HG03097 (cell line): ENCODE measurements around the gene ST8SIA5.

Source experiments
- ATAC-seq: cut with Tn5 transposase; IDR thresholded peaks from one replicate; pipeline ENCODE4 v1.9.1; 2021; ENCODE audit not compliant: unreplicated experiment, low FRiP score

The ST8SIA5 gene

DNA sequence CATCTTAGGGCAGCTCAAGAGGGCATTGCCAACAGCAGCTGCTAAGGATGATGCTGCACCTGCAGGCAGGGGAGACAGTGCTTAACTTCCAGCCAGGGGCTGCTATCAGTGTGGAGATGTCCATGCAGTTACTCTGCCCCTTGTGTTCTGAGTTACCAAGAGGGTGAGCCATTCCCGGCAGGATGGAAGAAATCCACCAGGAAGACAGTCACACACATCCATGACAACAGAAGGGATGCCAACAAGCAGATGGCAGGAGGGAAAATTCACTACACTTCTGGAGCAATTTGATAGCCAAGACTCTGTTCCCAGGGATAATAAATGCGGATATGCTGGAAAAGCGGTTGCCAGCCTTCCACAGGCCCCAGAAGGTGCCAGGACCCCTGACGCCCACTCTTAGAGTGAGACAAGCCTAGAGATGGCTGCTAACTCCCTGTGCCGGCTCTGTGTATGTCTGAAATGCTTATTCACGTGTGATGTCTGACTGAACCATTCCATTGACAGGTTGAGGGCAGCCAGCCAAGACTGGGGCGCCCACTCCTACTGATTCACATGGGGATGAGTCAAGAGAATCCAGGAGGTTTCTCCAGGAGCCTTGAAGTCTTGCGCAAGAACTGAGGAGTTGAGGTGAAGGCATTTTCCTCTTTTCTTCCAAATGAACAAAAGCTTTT lies 124.3 kb downstream of the ST8SIA5 start:
- ATAC-seq = no peak

DNA sequence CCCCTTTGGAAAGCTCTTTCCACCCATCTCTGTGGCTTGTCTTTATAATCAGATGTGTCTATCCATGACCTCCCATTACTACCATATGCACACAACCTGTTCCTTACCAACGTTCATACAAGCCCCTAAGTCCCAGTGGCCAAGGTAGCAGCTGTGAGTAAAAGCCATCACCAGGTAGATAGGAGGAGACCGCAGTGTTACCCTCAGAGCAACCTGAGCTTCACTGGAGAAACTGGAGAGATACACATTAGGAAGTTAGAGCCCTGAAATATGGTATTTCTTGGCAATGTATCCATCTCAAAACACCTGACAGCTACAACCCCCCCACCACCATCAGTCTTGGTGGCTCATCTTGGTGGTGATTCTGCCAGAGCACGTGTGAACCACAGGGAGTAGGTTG lies 125.9 kb downstream of the ST8SIA5 start:
- ATAC-seq = no peak

DNA sequence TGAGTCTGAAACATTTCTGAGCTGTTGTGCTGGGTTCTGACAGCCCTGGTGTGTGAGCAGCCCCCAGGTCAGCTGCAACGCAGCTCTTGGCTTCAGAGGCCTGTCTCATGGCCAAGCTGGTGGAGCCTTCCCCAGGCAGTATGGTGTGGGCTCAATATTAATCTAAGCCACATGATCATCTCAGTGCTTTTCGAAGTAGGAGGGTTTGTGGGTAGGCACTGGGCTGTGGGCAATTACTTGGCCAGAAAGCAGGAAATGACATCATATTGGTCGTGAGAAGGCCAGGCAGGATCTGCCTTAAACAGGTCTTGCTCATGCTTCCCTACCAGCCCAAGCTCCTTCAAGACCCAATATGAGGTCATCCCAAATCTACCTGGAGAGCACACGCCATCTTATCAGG lies 126.7 kb downstream of the ST8SIA5 start:
- ATAC-seq = no peak

DNA sequence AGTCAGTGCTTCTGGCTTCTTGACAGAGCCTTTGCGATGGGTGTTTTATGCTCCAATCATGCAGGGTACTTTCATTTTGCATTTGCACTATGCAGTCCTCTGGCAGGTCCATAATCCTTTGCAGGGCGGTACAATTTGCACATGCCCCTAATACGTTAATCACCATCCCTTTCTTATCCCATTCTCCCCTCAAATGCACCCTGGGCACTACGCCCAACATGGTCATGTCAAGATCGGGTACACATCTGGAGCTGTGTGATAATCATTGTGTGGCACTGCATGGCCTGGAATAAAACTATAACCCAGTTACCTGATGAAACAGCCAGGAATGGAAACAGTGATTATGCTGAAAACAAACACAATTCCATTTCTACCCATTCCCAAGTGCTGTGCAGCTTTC lies 127.5 kb downstream of the ST8SIA5 start:
- ATAC-seq = no peak

DNA sequence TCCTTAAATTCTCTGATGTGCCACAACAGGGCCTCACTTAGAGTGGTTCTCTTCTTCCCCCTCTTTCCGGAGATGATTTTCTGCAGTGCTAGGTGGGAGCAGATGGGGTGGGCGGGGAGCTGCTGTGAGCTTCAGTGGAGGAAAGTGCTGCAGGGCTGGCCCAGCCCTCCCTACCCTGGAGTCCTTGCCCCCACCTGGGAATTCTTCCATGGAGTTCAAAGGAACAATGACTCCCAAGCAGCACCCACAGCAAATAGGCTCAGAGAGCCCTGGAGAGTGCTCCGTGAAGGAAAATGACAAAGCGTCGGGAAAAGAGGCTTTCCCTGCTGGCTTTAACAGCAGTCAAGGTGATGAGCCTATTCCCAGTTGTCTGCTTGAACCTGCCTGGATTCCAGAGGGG lies 128.6 kb downstream of the ST8SIA5 start:
- no peak for ATAC-seq

DNA sequence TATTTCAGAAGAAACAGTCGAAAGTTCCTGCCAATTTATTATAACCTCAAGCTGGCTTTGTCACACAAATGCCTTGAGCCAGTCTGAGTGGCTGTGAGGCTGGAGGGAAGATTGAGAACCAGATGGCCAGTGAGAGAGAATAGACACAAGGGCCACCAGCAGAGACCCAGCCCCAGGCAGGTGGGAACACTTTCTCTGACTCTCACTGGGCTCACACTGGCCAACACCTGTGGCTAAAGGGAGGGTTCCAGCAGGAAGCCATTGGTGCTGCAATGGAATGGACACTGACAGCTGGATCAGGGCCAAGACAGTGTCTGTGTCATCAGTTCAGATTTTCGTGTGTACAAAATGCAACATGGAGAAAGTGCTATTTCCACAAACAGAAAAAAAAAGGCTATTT lies 129.7 kb downstream of the ST8SIA5 start:
- ATAC-seq = no peak

DNA sequence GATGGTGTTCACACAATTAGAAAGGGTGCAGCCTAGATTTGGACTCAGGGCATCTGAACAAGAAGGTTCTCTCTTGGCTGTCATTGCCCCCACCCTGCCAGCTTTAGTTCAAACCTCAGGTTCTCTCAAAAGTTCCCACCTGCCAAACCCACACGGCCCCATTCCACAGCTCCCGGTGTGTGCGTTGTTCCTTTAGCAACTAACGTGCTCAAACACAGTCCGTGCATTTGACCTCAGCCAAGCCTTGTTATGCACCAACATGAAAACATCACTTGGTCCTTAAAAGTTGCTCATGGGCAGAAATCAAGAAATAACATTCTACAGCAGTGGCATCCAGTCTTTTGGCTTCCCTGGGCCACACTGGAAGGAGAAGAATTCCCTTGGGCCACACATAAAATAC lies 131.8 kb downstream of the ST8SIA5 start:
- ATAC-seq = no peak

DNA sequence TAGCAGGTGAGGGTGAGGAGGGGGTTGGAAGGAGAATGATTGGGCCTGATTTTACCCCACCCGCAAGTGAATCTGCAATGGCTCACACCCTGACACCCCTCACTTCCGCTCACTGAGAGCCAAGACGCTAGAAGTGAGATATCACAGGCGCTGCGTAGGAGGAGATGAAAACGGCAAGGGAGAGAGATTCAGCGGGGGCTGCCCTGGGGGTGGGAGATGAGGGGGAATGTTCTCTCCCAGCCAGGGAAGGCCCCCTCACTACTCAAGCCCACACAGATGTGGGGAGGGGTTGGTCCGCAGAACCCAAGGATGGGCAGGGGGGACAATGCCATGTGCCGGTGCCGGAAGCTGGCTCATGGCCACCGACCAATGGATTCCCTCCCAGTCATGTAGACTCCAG lies 132.7 kb downstream of the ST8SIA5 start:
- ATAC-seq = no peak

DNA sequence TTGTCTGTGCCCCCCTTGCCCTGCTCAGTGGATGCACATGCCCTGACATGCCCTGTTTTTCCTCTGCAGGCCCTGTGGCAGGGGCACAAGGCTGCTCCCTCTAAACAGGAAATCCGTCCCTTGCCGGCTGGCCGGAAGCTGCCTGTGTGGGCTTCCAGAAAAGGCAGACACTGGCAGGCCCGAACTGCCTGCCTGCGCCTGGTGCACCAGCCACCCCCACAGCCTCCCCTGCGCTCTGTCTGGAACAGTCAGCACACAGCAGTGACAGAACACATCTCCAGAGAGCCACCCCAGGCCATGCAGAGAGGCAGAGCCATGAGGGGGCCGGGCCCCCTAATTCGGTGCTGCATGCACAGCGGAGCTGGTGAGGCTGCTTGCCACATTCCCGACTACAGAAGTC lies 133.3 kb downstream of the ST8SIA5 start:
- ATAC-seq = peak; percentile 59

DNA sequence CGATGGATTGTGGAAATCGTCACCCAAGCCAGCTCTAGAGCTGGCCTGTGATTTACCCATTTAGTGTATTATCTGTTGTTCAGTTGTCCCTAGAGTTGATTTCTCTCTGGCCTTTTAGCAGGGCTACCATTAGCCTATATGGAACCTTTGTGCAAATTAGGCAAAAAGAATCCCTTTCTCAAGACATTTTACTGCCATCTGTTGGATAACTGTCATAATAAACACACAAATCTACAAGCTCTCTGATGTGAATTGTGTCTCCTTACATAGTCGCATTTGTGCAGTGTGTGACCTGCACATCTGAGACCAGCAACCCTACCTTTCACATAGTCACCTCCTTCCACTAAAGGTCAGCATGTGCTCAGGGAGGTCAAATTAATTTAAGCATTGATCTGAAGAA lies 133.9 kb downstream of the ST8SIA5 start:
- ATAC-seq = no peak

DNA sequence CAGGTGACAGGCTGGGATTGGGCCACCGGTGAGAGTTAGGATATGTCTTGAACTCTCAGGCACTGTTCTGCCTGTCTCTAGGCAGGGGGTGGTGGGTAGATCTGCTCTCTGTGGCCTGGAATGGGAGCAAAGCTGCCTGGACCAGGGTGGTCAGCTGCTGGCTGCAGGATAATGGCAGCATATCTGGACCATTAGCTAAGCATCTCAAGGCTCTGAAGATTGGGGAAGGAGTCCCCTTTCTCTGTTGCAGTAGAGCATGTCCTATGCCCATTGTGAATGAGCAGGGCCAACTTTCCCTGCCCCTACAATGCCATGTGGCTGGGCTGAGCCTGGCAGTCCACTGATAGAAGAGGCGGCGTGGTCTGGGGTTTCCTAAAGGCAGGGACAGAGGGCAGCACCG lies 134.4 kb downstream of the ST8SIA5 start:
- no peak for ATAC-seq

DNA sequence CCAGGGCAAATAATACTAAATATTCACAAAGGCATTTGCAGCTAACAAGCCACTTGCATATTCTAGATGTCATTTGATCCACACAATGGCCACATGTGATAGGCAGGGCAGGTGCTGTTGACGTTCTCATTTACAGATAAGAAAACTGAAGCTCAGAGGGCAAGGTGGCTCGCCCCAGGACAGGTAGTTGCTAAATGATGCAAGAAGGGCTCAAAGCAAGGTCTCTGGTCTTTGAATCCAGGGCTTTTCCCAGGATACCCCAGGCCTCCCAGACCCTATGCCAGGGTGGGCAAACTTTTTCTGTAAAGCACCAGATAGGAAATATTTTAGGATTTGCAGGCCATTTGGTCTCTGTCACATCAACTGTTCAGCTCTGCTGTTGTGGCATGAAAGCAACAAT lies 135.0 kb downstream of the ST8SIA5 start:
- no peak for ATAC-seq

DNA sequence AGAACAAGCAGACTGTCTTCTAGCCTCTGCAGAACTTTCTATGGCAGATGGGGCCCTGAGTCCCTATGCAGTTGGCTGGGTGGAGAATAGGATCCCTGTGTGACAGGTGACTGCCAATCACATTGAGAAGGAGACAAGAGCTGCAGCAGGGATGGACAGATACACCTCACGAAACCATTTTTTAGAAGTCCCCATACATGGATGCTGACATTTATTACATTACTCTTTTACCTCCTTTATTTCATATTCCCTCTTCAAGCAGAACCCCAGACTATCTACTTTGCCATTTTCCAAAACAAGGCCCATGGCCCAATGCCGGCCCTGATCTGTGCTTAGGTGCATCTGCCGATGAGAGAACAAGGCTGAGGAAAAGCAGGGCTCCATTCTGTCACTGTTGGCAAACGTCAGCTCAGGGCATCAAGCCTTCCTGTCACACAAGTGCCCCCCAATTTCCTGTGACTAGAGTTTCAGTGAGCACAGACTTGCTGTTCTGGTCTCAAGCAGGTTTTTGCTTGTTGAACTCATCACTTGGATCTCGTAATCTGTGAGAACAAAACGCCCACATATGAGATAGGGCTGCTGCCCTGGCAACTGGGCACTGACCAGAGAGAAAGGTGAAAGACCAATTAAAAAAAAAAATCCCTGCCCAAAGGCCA lies 135.6 kb downstream of the ST8SIA5 start:
- no peak for ATAC-seq

DNA sequence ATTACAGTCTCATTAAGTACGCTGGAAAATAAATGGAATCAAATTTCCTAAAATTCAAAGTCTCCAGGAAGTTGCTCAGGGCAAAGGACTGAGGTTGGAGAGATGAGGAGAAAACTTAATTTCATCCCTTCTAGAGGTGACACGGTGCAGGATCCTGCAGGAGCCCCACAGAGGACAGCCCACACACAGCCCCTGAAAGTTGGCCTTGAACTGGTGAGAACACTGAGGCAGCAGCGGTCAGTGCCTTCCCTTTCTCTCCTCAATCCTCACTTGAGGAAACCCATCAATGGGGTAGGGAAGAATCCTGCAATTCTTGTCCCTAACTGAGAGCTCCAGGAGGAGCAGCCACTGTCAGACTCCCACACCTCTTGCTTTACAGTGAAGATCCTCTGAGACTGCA lies 137.3 kb downstream of the ST8SIA5 start:
- no peak for ATAC-seq
